Kidney (tissue), 14 donors: ENCODE data around the gene MYH10. TPM values are rescaled to one million over a fixed set of nuclear protein-coding genes. Genes with fewer than 3 reads are reported as not detected.

Experiments
- DNase-seq, 5 donors: peaks; one replicate each; pipeline ENCODE4 v3.0.0-alpha.2; 2013 to 2020
- FAIRE-seq: peaks from 2 replicates; lab custom pipeline; 2012; peaks lifted over from hg19 to GRCh38; lab: Jason Lieb, UNC
- H3K27ac ChIP-seq, 2 donors: one replicate each; pipeline ENCODE4 v1.7.0; 2013; ENCODE audit warnings: low read depth in 2 of 2, low read length in 2 of 2, inconsistent platforms in 1 of 2
- H3K27me3 ChIP-seq: one replicate; pipeline ENCODE4 v1.7.1; 2013; ENCODE audit warnings: low read length, inconsistent platforms; ENCODE audit not compliant: control insufficient read depth, insufficient read depth
- H3K36me3 ChIP-seq, 3 donors: one replicate each; pipeline versions ENCODE4 v1.7.0 to v1.7.1; 2013; ENCODE audit warnings: low read length in 3 of 3, control low read depth in 1 of 3, inconsistent platforms in 1 of 3; ENCODE audit not compliant: insufficient read depth in 3 of 3, control insufficient read depth in 2 of 3
- H3K4me1 ChIP-seq, 3 donors: one replicate each; pipeline versions ENCODE4 v1.7.0 to v1.7.1; 2013; ENCODE audit warnings: low read length in 3 of 3, inconsistent platforms in 1 of 3, low read depth in 1 of 3; ENCODE audit not compliant: control insufficient read depth in 2 of 3, insufficient read depth in 2 of 3
- H3K4me3 ChIP-seq, 3 donors: one replicate each; pipeline versions ENCODE4 v1.7.0 to v1.8.1; 2013; ENCODE audit warnings: low read length in 3 of 3, control low read depth in 1 of 3, inconsistent platforms in 1 of 3
- H3K9ac ChIP-seq, 3 donors: one replicate each; pipeline versions ENCODE4 v1.7.0 to v1.7.1; 2013; ENCODE audit warnings: low read length in 3 of 3, control low read depth in 1 of 3, inconsistent platforms in 1 of 3
- H3K9me3 ChIP-seq, 3 donors: one replicate each; pipeline versions ENCODE4 v1.7.0 to v1.7.1; 2013; ENCODE audit warnings: low read length in 3 of 3, control low read depth in 1 of 3, inconsistent platforms in 1 of 3; ENCODE audit not compliant: control insufficient read depth in 2 of 3, insufficient read depth in 1 of 3
- intact Hi-C: fragments of 100-400 bp; cut with DNase I; formaldehyde crosslinking; loops from one replicate; pipeline ENCODE4 v1.11.1; 2022
- polyA plus RNA-seq: library from polyadenylated mRNA; stranded (reverse); fragments of 350-450 nt; fragmentation: Illumina TruSeq; extraction: RNeasy Lipid Tissue Mini Kit (QIAGEN cat#74804); gene quantifications from one replicate; pipeline ENCODE4 v1.2.3, GENCODE V29; 2014; ENCODE audit warnings: low read depth, low replicate concordance; ENCODE audit not compliant: insufficient read depth
- total RNA-seq: library from RNA; stranded (reverse); fragmentation: NEBNext Ultra II Directional; extraction: Animal tissue kit (Norgen Biotek cat#: 25700); gene quantifications from one replicate; pipeline ENCODE4 v1.2.1, GENCODE V29; 2021
- TF ChIP-seq, protein P1 (sequence below): IDR thresholded peaks from 3 replicates; pipeline ENCODE4 v1.5.1; 2012; ENCODE audit warnings: mild to moderate bottlenecking, moderate library complexity, borderline replicate concordance; ENCODE audit not compliant: insufficient read depth; ENCODE audit errors: extremely low read depth
- donor health status: control.
- donor health status: control.
- donor health status: control.
- donor health status: control.
- donor health status: control.
- donor health status: DM: yes; HTN: yes; CAD: no.
- donor health status: Normal renal cell carcinoma (clear cell type).

Gene MYH10
- total and polyA plus RNA-seq, 2 donors from 2014 or later, result 23.6 to 104 TPM

DNA sequence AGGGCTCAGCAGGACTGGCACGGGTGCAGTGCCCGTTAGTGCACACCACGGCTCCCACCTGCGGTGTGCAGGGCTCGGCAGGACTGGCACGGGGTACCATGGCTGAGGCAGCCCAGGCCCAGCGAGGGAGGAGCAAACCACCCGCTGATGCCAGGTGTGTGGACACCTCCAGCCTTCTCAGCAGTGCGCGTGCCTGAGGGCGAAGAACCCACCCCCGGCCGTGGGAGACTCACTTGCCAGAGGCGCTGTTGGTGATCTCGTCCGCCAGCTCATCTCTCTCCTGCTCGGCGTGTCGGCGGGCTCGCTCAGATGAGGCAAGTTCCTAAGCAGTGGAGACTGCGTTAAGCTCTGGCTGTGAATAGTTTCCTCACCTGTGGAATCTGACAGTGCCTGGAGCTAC is 149.4 kb downstream of the MYH10 start:
- H3K9ac ChIP-seq, result no peak overlapping the region
- H3K9me3 ChIP-seq, result no peaks in the 10 kb centered on the region
- intact Hi-C loops, result no loop called here
- peaks cover 0 to 2% (median 0%) of the 10 kb centered on the region in 3 donors for H3K4me1 ChIP-seq
- FAIRE-seq (no peak), DNase-seq (no peak)
- no peaks in the 10 kb centered on the region for H3K27me3 ChIP-seq
- H3K27ac ChIP-seq, result no peak overlapping the region
- TF ChIP-seq, protein P1, sequence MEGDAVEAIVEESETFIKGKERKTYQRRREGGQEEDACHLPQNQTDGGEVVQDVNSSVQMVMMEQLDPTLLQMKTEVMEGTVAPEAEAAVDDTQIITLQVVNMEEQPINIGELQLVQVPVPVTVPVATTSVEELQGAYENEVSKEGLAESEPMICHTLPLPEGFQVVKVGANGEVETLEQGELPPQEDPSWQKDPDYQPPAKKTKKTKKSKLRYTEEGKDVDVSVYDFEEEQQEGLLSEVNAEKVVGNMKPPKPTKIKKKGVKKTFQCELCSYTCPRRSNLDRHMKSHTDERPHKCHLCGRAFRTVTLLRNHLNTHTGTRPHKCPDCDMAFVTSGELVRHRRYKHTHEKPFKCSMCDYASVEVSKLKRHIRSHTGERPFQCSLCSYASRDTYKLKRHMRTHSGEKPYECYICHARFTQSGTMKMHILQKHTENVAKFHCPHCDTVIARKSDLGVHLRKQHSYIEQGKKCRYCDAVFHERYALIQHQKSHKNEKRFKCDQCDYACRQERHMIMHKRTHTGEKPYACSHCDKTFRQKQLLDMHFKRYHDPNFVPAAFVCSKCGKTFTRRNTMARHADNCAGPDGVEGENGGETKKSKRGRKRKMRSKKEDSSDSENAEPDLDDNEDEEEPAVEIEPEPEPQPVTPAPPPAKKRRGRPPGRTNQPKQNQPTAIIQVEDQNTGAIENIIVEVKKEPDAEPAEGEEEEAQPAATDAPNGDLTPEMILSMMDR, result no peak
- peaks cover 15 to 67% (median 33%) of the 10 kb centered on the region in 3 donors for H3K36me3 ChIP-seq
- H3K4me3 ChIP-seq, result no peak overlapping the region

DNA sequence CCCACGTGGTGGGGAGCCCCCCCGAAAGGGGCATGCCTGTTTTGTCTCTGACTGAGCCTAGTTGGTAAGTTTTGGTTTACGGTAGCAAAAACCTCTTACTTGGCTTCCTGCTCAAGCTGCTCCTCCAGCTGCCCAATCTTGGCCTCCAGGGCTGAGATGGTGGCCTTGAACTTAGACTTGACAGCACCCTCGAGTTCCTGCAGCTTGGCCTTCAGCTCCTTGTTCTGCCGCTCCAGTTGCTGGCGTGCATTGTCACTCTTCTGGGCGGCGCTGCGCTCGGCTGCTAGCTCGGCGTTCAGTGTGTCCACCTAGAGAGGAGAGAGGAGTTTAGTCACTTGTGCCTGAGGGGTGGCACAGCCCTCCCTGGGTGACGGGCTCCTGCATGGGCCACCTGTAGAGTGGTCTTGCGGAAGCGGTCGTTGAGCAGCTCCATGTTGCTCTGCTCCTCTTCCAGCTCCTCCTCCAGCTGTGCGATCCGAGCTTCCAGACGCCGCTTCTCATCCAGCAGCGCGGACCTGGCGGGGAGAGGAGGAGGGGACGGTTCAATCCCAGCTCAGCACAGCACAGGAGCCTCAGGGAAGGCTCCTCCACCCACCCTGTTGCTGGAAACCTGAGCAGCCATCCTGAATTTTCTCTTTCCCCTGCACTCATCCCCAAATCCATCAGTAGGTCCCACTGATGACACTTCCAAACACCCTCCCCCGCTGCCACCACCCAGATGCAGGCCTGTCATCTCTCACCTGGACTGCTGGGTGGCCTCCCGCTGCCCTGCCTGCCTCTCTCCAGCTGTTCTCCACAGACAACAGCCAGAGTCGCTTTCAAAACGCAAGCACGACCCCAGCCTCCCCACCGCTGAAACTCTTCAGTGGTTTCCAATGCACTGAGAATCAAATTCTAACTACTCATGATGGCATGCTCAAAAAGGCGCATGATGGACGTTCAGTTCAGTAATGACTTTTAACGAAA is 150.2 kb downstream of the MYH10 start:
- TF ChIP-seq, protein P1, result no peak
- Histone ChIP-seq H3K4me3 (no peak overlapping the region), H3K27ac (no peak overlapping the region), H3K9me3 (no peaks in the 10 kb centered on the region), H3K27me3 (no peaks in the 10 kb centered on the region), H3K36me3 (peaks cover 8 to 69% (median 35%) of the 10 kb centered on the region in 3 donors), H3K4me1 (peaks cover 0 to 2% (median 0%) of the 10 kb centered on the region in 3 donors), H3K9ac (no peak overlapping the region)
- no peak for FAIRE-seq
- intact Hi-C loops, result no loop called here
- DNase-seq, result no peak

DNA sequence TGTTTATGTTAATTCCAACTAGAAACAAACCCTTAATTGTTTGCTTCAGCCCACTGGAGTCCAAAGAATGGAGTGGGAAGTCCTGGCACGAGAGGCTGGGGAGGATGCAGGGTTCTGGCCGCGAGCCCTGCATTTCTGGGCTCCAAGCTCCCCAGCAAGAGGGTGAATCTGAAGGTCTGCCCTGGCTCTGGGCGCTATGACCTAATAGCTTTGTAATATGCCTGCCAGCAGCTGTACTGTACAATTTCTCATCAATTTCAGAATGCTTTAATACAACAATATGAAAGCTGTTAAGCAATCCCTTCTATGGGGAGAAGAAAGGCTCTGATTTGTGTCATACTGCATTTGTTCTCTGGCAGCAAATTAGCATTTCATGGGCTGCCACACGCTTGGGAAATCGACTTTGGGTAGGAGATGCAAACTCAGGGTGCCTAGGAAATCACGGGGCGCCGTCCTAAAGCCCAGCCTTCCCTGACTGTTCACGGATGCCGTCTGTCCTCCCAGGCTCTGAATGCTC is 151.0 kb downstream of the MYH10 start:
- Histone ChIP-seq H3K27me3 (no peaks in the 10 kb centered on the region), H3K27ac (no peak overlapping the region), H3K4me1 (peaks cover 0 to 2% (median 0%) of the 10 kb centered on the region in 3 donors), H3K9me3 (no peaks in the 10 kb centered on the region), H3K4me3 (no peak overlapping the region), H3K36me3 (peaks cover 6 to 77% (median 42%) of the 10 kb centered on the region in 3 donors), H3K9ac (no peak overlapping the region)
- FAIRE-seq, result no peak
- no peak for DNase-seq
- intact Hi-C loops, result no loop called here
- TF ChIP-seq, protein P1, result no peak
